RWPE1 (cell line): ENCODE results near the gene CIAO2A.
A peak's percentile ranks its signal among the peaks of the same experiment; 100 is the strongest.
"Not testable (repeated sequence)": the region's sequence is repeated elsewhere in the genome, so short reads cannot be mapped to it uniquely, and the experiment has no call there.

Experiments used
- CTCF ChIA-PET: fragments of 350-600 bp; sonication (Branson Sonifier 250); formaldehyde crosslinking; extraction: SDS; loops from one replicate; lab custom pipeline; 2021; lab: Yijun Ruan, JAX
- POLR2A ChIA-PET: fragments of 400-600 bp; formaldehyde crosslinking; extraction: SDS; loops from one replicate; lab custom pipeline; 2020; ENCODE audit warnings: antibody characterized with exemption; ENCODE audit not compliant: low non-redundant PET; lab: Yijun Ruan, JAX
- DNase-seq: peaks from one replicate; pipeline ENCODE4 v3.0.0; 2012; ENCODE audit warnings: low spot score
- H3K27ac ChIP-seq: fragments of 450-650 bp; 2 replicates; pipeline ENCODE4 v1.5.1; 2017
- TF ChIP-seq, protein P1 (sequence below): fragments of 450-650 bp; conservative IDR thresholded peaks from 2 replicates; pipeline ENCODE4 v1.5.1; 2017; ENCODE audit warnings: low read depth, mild to moderate bottlenecking

Gene CIAO2A

DNA sequence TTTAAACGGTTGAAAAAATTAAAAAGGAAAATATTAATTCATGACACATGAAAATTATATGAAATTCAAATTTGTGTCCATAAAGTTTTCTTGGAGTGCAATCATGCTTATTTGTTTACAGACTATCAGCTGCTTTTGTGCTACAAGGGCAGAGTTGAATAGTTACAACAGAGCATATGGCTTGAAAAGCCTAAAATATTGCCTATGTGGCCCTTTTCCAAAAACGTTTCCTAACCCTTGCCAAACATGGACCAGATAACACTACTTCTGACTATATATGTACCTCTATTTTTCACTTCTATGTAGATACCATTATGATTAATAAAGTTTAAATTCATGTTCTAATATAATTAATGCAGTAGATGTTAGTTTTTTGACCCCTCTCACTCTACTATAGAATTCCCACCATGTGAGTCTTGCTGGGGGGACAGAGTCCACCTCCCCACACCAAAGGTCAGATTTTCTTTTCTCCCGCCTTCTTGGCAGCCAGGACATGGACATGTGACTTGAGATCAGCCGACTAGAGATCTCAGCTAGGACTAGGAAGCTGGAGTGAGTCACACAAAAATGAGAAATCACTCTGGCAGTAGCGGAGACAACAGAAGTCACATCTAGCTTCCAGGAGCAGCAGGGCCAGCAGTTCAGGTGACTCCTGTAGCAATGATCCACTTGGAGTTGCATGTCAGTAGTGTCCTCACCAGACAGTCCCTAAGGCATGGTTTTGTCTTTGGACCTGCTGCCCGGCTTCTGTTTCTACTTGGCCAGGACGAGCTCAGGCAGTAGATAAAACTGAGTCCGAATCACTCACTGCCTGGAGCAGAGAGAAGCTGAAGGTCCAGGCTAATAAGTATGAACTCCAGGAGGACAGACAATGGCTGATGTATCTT is 22.4 kb downstream of the CIAO2A start:
- DNase-seq: peak; percentile 55
- ChIA-PET CTCF (interaction anchor here (0.5 to 2.4 kb wide), 7 partner anchors 18 to 461 kb away, joined by 3 to 16 read pairs (median 3); no protein-coding TSS in a partner anchor), POLR2A (no interaction called here)
- TF ChIP-seq, protein P1, sequence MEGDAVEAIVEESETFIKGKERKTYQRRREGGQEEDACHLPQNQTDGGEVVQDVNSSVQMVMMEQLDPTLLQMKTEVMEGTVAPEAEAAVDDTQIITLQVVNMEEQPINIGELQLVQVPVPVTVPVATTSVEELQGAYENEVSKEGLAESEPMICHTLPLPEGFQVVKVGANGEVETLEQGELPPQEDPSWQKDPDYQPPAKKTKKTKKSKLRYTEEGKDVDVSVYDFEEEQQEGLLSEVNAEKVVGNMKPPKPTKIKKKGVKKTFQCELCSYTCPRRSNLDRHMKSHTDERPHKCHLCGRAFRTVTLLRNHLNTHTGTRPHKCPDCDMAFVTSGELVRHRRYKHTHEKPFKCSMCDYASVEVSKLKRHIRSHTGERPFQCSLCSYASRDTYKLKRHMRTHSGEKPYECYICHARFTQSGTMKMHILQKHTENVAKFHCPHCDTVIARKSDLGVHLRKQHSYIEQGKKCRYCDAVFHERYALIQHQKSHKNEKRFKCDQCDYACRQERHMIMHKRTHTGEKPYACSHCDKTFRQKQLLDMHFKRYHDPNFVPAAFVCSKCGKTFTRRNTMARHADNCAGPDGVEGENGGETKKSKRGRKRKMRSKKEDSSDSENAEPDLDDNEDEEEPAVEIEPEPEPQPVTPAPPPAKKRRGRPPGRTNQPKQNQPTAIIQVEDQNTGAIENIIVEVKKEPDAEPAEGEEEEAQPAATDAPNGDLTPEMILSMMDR: no peak
- H3K27ac ChIP-seq: peak overlapping the region; percentile 68

DNA sequence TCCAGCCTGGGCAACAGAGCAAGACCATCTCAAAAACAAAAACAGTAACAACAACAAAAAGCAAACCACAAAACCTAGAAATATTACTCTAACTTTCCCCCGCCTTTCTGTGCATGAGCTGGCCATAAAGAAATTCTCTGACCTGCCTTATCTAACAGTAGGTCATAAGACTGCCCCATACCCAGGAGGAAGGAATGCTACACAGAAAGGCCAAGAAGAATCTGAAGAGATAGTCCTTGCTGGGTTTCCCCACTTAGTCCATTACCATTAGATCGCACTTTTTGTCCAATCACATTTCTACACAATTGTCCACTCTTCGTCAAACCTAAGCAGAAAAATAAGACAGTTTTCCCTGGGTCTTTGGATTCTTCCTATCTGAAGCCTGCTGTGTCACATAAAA is 23.5 kb downstream of the CIAO2A start:
- CTCF ChIA-PET: interaction anchor here (0.9 to 2.4 kb wide), 3 partner anchors 14 to 318 kb away, joined by 3 to 16 read pairs (median 3); no protein-coding TSS in a partner anchor
- DNase-seq: no peak
- H3K27ac ChIP-seq: no peak overlapping the region
- POLR2A ChIA-PET: no interaction called here
- TF ChIP-seq, protein P1: no peak

DNA sequence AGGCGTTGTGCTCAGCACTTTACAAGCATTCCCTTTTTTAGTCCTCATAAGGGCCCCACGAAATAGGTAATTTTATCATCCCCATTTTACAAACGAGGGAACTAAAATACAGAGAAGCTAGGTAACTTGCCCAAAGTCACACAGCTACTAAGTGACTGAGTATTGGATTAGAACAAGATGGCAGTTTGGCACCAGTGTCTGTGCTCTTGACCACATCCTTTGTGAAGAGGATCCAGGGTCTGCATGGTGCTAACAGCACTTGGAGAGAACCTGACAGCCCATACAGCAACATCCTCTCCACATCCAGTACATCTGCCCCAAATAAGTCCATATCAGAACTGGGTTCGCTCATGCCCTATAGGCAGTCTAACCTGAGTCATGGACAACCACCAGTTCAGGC is 25.5 kb downstream of the CIAO2A start:
- no peak for DNase-seq
- TF ChIP-seq, protein P1: no peak
- no peak overlapping the region for H3K27ac ChIP-seq
- POLR2A ChIA-PET: no interaction called here
- CTCF ChIA-PET: interaction anchor here (0.5 to 2.8 kb wide), 17 partner anchors 13 to 1243 kb away, joined by 3 to 32 read pairs (median 3); partner anchors contain the start of gene HERC1

DNA sequence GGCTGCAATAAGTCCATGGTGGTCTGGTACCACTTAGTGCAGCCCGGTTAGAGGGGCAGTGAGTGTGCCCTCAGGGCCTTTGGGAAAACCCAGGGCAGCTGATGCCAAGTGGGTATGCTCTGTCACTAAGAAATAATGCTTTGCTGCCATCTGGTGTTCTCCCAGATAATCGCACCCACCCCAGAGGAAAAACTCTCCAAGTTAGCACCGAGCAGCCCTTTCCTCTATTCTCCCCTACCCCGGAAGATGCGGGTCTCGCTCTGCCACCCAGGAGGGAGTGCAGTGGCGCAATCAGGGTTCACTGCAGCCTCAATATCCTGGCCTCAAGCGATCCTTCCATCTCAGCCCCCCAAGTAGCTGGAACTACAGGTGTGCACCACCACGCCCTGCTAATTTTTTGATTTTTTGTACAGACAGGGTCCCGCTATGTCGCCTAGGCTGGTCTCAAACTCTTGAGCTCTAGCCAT is 26.0 kb downstream of the CIAO2A start:
- ChIA-PET POLR2A (no interaction called here), CTCF (interaction anchor here (0.5 to 2.8 kb wide), 27 partner anchors 13 to 1242 kb away, joined by 3 to 32 read pairs (median 4); partner anchors contain the start of gene HERC1)
- H3K27ac ChIP-seq: no peak overlapping the region
- TF ChIP-seq, protein P1: peak; percentile 92
- DNase-seq: peak; percentile 71

DNA sequence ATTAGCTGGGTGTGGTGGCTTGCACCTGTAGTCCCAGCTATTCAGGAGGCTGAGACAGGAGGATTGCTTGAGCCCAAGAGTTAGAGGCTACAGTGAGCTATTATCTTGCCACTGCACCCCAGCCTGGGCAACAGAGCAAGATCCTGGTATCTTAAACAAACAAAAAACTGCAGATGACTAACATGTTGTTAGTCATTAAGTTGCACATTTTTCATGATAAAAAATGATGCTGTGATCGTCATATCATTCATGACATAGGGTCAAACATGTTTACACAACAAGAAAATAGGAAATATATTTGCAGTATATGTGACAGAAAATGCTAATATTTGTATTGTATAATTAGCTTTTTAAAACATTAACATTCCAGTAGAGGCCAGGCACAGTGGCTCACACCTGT is 27.2 kb downstream of the CIAO2A start:
- TF ChIP-seq, protein P1: no peak
- DNase-seq: no peak
- CTCF ChIA-PET: interaction anchor here (0.6 to 2.8 kb wide), 3 partner anchors 45 to 314 kb away, joined by 3 to 32 read pairs (median 3); no protein-coding TSS in a partner anchor
- no peak overlapping the region for H3K27ac ChIP-seq
- POLR2A ChIA-PET: no interaction called here

DNA sequence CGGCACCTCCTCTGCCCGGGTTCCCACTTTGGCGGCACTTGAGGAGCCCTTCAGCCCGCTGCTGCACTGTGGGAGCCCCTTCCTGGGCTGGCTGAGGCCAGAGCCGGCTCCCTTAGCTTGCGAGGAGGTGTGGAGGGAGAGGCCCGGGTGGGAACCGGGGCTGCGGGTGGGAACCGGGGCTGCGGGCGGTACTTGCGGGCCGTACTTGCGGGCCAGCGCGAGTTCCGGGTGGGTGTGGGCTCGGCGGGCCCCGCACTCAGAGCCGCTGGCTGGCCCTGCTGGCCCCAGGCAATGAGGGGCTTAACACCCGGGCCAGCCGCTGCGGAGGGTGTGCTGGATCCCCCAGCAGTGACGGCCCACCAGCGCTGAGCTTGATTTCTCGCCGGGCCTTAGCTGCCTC is 32.9 kb downstream of the CIAO2A start:
- POLR2A ChIA-PET: no interaction called here
- TF ChIP-seq, protein P1: no peak
- CTCF ChIA-PET: no interaction called here
- DNase-seq: no peak
- H3K27ac ChIP-seq: no peak overlapping the region

DNA sequence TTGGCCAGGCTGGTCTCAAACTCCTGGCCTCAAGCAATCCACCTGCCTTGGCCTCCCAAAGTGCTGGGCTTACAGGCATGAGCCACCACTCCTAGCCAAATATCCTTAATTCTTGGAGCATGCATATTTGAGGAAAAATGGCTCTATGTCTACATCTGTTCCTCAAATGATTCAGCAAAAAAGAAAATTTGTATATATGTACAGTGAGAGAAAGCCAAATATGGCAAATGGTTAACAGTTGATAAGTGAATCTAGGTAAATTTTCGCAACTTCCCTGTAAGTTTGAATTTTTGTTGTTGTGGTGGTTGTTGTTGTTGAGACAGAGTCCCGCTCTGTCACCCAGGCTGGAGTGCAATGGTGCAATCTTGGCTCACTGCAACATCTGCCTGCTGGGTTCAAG is 34.5 kb downstream of the CIAO2A start:
- H3K27ac ChIP-seq, DNase-seq, POLR2A ChIA-PET, CTCF ChIA-PET: not testable (repeated sequence)
